Upper lobe of right lung (tissue), 1 donor: ENCODE results near the gene EXOC2. TPM values are rescaled to one million over a fixed set of nuclear protein-coding genes. Genes with fewer than 3 reads are reported as not detected.

Experiments
- ATAC-seq: fragments of 200-7000 bp; cut with Tn5 transposase; one replicate; pipeline ENCODE4 v1.9.1; 2020; ENCODE audit warnings: mild to moderate bottlenecking, moderate library complexity
- DNase-seq: peaks from one replicate; pipeline ENCODE4 v3.0.0-alpha.2; 2020
- H3K27ac ChIP-seq: fragments of 200-600 bp; one replicate; pipeline ENCODE4 v1.8.0; 2022
- H3K27me3 ChIP-seq: fragments of 200-600 bp; one replicate; pipeline ENCODE4 v1.8.0; 2022; ENCODE audit warnings: mild to moderate bottlenecking
- H3K36me3 ChIP-seq: fragments of 200-600 bp; one replicate; pipeline ENCODE4 v1.8.0; 2022
- H3K4me1 ChIP-seq: fragments of 200-600 bp; one replicate; pipeline ENCODE4 v1.8.0; 2022
- H3K4me3 ChIP-seq: fragments of 200-600 bp; one replicate; pipeline ENCODE4 v1.8.0; 2022; ENCODE audit warnings: mild to moderate bottlenecking
- H3K9me3 ChIP-seq: fragments of 200-600 bp; one replicate; pipeline ENCODE4 v1.8.0; 2022
- intact Hi-C: fragments of 100-400 bp; cut with DNase I; formaldehyde crosslinking; loops from one replicate; pipeline ENCODE4 v1.11.0; 2022
- total RNA-seq: library from RNA; stranded (reverse); fragmentation: NEBNext Ultra II Directional; extraction: Animal tissue kit (Norgen Biotek cat#: 25700); gene quantifications from one replicate; pipeline ENCODE4 v1.2.1, GENCODE V29; 2021
- TF ChIP-seq, protein P1 (sequence below): fragments of 200-600 bp; IDR thresholded peaks from one replicate; pipeline ENCODE4 v1.8.0; 2022; ENCODE audit warnings: antibody characterized with exemption
- donor health status: DM: no; HTN: yes; CAD: no; lungs with severe emphysema.

The EXOC2 gene
- total RNA-seq, 1 donor from 2014 or later = 31.2 TPM

DNA sequence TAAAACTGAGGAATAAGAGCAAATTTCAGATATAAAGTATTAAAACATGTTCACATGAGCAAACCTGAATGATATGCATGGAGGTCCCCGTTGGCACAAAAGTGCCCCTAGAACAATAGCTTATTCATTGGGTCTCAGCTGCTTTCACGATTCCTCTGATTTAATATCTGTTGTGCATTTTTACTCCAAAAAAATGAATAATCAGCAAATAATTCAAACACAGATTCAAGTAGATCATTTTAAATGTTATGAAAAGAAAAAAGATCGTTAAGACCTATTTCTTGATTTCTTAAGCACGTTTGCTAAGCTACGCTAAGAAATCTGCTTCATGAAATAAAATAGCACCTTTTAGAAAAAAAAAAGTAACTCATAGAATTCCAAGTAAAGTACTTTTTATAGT lies 57.7 kb downstream of the EXOC2 start:
- H3K4me1 ChIP-seq = no peaks in the 10 kb centered on the region
- ATAC-seq (no peak), DNase-seq (no peak)
- H3K27me3 ChIP-seq = no peaks in the 10 kb centered on the region
- intact Hi-C loops = no loop called here
- H3K27ac ChIP-seq = no peak overlapping the region
- TF ChIP-seq, protein P1, sequence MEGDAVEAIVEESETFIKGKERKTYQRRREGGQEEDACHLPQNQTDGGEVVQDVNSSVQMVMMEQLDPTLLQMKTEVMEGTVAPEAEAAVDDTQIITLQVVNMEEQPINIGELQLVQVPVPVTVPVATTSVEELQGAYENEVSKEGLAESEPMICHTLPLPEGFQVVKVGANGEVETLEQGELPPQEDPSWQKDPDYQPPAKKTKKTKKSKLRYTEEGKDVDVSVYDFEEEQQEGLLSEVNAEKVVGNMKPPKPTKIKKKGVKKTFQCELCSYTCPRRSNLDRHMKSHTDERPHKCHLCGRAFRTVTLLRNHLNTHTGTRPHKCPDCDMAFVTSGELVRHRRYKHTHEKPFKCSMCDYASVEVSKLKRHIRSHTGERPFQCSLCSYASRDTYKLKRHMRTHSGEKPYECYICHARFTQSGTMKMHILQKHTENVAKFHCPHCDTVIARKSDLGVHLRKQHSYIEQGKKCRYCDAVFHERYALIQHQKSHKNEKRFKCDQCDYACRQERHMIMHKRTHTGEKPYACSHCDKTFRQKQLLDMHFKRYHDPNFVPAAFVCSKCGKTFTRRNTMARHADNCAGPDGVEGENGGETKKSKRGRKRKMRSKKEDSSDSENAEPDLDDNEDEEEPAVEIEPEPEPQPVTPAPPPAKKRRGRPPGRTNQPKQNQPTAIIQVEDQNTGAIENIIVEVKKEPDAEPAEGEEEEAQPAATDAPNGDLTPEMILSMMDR = no peak
- H3K9me3 ChIP-seq = no peaks in the 10 kb centered on the region
- peaks cover 52% of the 10 kb centered on the region for H3K36me3 ChIP-seq
- no peak overlapping the region for H3K4me3 ChIP-seq

DNA sequence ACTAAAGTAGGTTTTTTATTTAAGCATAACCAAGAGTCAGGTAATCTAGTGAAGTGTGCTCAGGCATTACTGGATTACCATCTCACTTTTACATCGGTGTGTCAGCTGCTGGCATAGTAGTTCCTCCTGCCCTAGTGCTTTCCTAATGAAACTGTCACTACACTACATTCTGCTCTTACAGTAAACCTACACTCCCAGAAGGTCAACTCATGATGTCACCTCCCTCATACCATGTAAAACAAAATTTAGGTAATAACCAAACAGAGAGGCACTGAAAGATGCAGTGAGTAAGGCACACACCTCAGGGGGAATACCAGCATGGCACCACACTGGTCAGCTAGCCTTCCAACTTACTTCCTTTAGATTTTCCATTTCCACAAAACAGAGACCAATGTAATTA lies 59.3 kb downstream of the EXOC2 start:
- intact Hi-C loops = no loop called here
- no peak overlapping the region for H3K4me3 ChIP-seq
- ATAC-seq (no peak), DNase-seq (no peak)
- peaks cover 52% of the 10 kb centered on the region for H3K36me3 ChIP-seq
- no peaks in the 10 kb centered on the region for H3K27me3 ChIP-seq
- no peaks in the 10 kb centered on the region for H3K4me1 ChIP-seq
- no peaks in the 10 kb centered on the region for H3K9me3 ChIP-seq
- no peak overlapping the region for H3K27ac ChIP-seq
- TF ChIP-seq, protein P1 = no peak

DNA sequence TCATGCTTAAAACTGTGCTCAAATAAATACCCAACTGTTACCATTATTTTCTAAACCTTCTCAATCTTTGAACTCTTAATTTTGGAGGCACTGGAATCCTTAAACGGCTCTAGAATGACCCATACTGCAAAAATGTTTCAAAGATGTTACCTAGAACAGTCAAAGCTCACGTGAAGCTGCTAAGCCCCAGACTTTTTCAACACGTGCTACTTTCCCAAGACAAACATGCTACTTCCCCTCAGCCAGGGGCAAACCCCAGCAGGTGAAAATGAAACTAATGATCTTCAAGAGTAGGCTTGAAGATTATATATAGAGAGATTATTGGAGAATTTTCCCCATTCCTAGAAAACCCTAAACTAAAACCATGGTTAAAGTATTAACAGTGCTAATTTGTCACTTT lies 64.2 kb downstream of the EXOC2 start:
- DNase-seq = no peak
- Histone ChIP-seq H3K4me3 (no peak overlapping the region), H3K27ac (no peak overlapping the region), H3K9me3 (no peaks in the 10 kb centered on the region), H3K36me3 (peaks cover 35% of the 10 kb centered on the region), H3K4me1 (no peaks in the 10 kb centered on the region), H3K27me3 (no peaks in the 10 kb centered on the region)
- intact Hi-C loops = no loop called here
- no peak for ATAC-seq
- TF ChIP-seq, protein P1 = no peak

DNA sequence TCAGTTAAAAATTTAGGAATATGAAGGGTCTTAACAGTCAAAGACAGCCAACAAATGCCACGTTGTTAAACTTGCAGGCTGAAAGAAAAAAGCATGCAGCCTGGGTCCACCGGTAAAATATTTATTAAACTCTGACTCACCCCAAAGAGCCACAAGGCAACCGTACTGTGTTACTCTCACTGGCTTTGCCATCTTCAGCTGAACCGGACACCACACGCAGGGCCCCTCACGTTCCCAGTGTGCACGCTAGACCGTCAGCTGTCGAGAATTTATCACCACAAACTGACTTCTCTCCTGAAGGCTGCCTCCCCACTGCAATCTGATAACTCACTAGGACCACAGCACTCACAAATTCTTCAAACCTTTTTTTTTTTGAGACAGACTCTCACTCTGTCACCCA lies 66.7 kb downstream of the EXOC2 start:
- no peak overlapping the region for H3K4me3 ChIP-seq
- intact Hi-C loops = no loop called here
- no peak for ATAC-seq
- no peak overlapping the region for H3K27ac ChIP-seq
- H3K36me3 ChIP-seq = peaks cover 18% of the 10 kb centered on the region
- TF ChIP-seq, protein P1 = no peak
- no peaks in the 10 kb centered on the region for H3K4me1 ChIP-seq
- no peaks in the 10 kb centered on the region for H3K27me3 ChIP-seq
- DNase-seq = no peak
- H3K9me3 ChIP-seq = no peaks in the 10 kb centered on the region

DNA sequence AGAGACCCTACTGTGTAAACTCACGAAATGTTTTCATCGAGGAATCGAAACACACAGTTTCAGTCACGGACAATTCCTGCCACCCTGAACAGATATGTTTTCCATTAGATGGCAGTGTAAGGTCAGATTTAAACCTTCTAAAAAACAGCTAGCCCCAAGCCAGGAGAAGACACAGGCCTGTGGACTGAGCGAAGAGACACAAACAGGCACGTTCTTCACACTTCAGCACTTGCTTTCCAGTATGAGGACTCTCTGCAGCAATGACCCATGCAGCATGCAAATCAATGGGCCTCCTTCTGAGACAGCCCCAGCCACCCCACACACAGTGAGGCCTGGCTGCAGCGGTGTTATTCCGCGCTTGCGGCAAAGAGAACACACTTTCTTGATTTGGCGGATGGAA lies 68.0 kb downstream of the EXOC2 start:
- no peaks in the 10 kb centered on the region for H3K27me3 ChIP-seq
- H3K4me3 ChIP-seq = no peak overlapping the region
- intact Hi-C loops = no loop called here
- TF ChIP-seq, protein P1 = peak; percentile 17
- H3K9me3 ChIP-seq = no peaks in the 10 kb centered on the region
- H3K27ac ChIP-seq = no peak overlapping the region
- DNase-seq = no peak
- no peaks in the 10 kb centered on the region for H3K4me1 ChIP-seq
- peak; percentile 21 for ATAC-seq
- H3K36me3 ChIP-seq = peaks cover 13% of the 10 kb centered on the region

DNA sequence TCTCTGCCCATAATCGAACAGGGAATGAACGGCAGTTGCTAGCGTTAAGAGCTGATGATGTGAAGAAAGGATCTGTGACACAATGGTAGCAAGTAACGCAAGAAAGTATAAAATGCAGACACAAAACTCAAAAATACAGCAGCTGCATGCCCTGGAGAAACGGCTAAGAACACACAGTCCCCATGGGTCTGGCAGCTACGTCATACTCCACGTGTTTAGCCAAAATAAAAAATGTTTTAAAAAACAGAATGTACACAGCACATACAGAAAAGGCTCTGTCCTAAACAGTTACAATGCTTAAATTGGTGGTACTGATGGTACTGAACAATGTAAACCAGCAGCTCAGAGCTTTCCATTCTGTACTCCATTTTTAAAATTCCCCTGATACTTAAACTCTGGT lies 70.5 kb downstream of the EXOC2 start:
- TF ChIP-seq, protein P1 = no peak
- ATAC-seq (no peak), DNase-seq (no peak)
- Histone ChIP-seq H3K36me3 (peaks cover 15% of the 10 kb centered on the region), H3K27me3 (no peaks in the 10 kb centered on the region), H3K27ac (no peak overlapping the region), H3K4me3 (no peak overlapping the region), H3K4me1 (no peaks in the 10 kb centered on the region), H3K9me3 (no peaks in the 10 kb centered on the region)
- intact Hi-C loops = no loop called here
